ENCODE results near the gene ABCD3.

Gene ABCD3

GRCh38 chr1:94481473-94481933 is 63.3 kb downstream of the ABCD3 start:
- Histone ChIP-seq H3K4me2 (ENCODE audit: low read depth, low read length, poor library complexity, severe bottlenecking) (no peak overlapping the region), H3K79me2 (ENCODE audit: insufficient read depth, low read length) (no peaks in the 10 kb centered on the region), H3K4me3 (ENCODE audit: low read length, poor library complexity, severe bottlenecking) (no peak overlapping the region), H3K27me3 (ENCODE audit: insufficient read depth, low read length, poor library complexity, severe bottlenecking) (no peaks in the 10 kb centered on the region), H3K9me2 (replicated peaks; ENCODE audit: low read depth, low read length) (no peaks in the 10 kb centered on the region), H3K36me3 (ENCODE audit: insufficient read depth, low read length) (peaks cover 35% of the 10 kb centered on the region; the same call in 1 of the 2 replicates), H3K4me1 (ENCODE audit: insufficient read depth, low read length, poor library complexity, severe bottlenecking) (no peaks in the 10 kb centered on the region), H3K9me3 (ENCODE audit: insufficient read depth, low read depth, low read length) (no peaks in the 10 kb centered on the region), H4K20me1 (ENCODE audit: insufficient read depth, low read length, poor library complexity, severe bottlenecking) (no peaks in the 10 kb centered on the region), H2AFZ (ENCODE audit: low read length) (no peak overlapping the region), H3F3A (ENCODE audit: low read depth) (no peaks in the 10 kb centered on the region), H3K9ac (ENCODE audit: low read depth, low read length, poor library complexity, severe bottlenecking) (no peak overlapping the region)
- peak; percentile 90 for TF ChIP-seq CTCF (conservative IDR thresholded peaks at IDR 0.05; ENCODE audit: low read length)
- TF ChIP-seq EZH2phosphoT487 (IDR thresholded peaks at IDR 0.05; ENCODE audit: borderline replicate concordance) = no peak

GRCh38 chr1:94486990-94487389 is 68.8 kb downstream of the ABCD3 start:
- Histone ChIP-seq H3K4me1 (ENCODE audit: insufficient read depth, low read length, poor library complexity, severe bottlenecking) (no peaks in the 10 kb centered on the region), H3K36me3 (ENCODE audit: insufficient read depth, low read length) (peaks cover 41% of the 10 kb centered on the region), H3K27me3 (ENCODE audit: insufficient read depth, low read length, poor library complexity, severe bottlenecking) (no peaks in the 10 kb centered on the region), H3K9me2 (replicated peaks; ENCODE audit: low read depth, low read length) (no peaks in the 10 kb centered on the region), H3K4me3 (ENCODE audit: low read length, poor library complexity, severe bottlenecking) (no peak overlapping the region), H3K9me3 (ENCODE audit: insufficient read depth, low read depth, low read length) (no peaks in the 10 kb centered on the region), H3K79me2 (ENCODE audit: insufficient read depth, low read length) (no peaks in the 10 kb centered on the region), H4K20me1 (ENCODE audit: insufficient read depth, low read length, poor library complexity, severe bottlenecking) (no peaks in the 10 kb centered on the region), H2AFZ (ENCODE audit: low read length) (no peak overlapping the region), H3K4me2 (ENCODE audit: low read depth, low read length, poor library complexity, severe bottlenecking) (no peak overlapping the region), H3F3A (ENCODE audit: low read depth) (no peaks in the 10 kb centered on the region), H3K9ac (ENCODE audit: low read depth, low read length, poor library complexity, severe bottlenecking) (no peak overlapping the region)
- TF ChIP-seq EZH2phosphoT487 (IDR thresholded peaks at IDR 0.05; ENCODE audit: borderline replicate concordance) (no peak), CTCF (conservative IDR thresholded peaks at IDR 0.05; ENCODE audit: low read length) (no peak)

- H3K4me3 ChIP-seq (ENCODE audit: low read length, poor library complexity, severe bottlenecking) = no peak overlapping the region
- no peak overlapping the region for H3K9ac ChIP-seq (ENCODE audit: low read depth, low read length, poor library complexity, severe bottlenecking)
- H3K4me1 ChIP-seq (ENCODE audit: insufficient read depth, low read length, poor library complexity, severe bottlenecking) = no peaks in the 10 kb centered on the region
- H3F3A ChIP-seq (ENCODE audit: low read depth) = no peaks in the 10 kb centered on the region; the same call in 1 of the 2 replicates
- no peak overlapping the region for H3K4me2 ChIP-seq (ENCODE audit: low read depth, low read length, poor library complexity, severe bottlenecking)
- no peaks in the 10 kb centered on the region for H3K79me2 ChIP-seq (ENCODE audit: insufficient read depth, low read length)
- no peak overlapping the region for H2AFZ ChIP-seq (ENCODE audit: low read length)
- no peaks in the 10 kb centered on the region for H4K20me1 ChIP-seq (ENCODE audit: insufficient read depth, low read length, poor library complexity, severe bottlenecking)
- no peaks in the 10 kb centered on the region for H3K27me3 ChIP-seq (ENCODE audit: insufficient read depth, low read length, poor library complexity, severe bottlenecking)
- peaks cover 38% of the 10 kb centered on the region for H3K36me3 ChIP-seq (ENCODE audit: insufficient read depth, low read length)
- no peaks in the 10 kb centered on the region for H3K9me3 ChIP-seq (ENCODE audit: insufficient read depth, low read depth, low read length)
- no peaks in the 10 kb centered on the region for H3K9me2 ChIP-seq (replicated peaks; ENCODE audit: low read depth, low read length)
- TF ChIP-seq EZH2phosphoT487 (IDR thresholded peaks at IDR 0.05; ENCODE audit: borderline replicate concordance) (no peak), CTCF (conservative IDR thresholded peaks at IDR 0.05; ENCODE audit: low read length) (no peak)
These were observed 72.4 kb downstream of the ABCD3 start for GRCh38 chr1:94490556-94490955.
